CD14-positive monocyte (primary cell): Measurements from ENCODE around the gene RNF135. TPM values are rescaled to one million over a fixed set of nuclear protein-coding genes. Genes with fewer than 3 reads are reported as not detected.

Experiments used
- DNase-seq, 3 donors: peaks; one replicate each; pipeline ENCODE4 v3.0.0-alpha.2; 2011 to 2022
- H2AFZ ChIP-seq: 2 replicates; pipeline ENCODE4 v1.6.0; 2012; ENCODE audit warnings: mild to moderate bottlenecking, low read depth, low read length, inconsistent platforms; ENCODE audit not compliant: insufficient read depth, poor library complexity, severe bottlenecking
- H3K27ac ChIP-seq, 2 donors: 1 replicate in 1 of 2; 2 replicates in 1 of 2; pipeline ENCODE4 v1.5.1; 2012 to 2013; ENCODE audit warnings: low read length in 2 of 2, control low read depth in 1 of 2, inconsistent platforms in 1 of 2, low read depth in 1 of 2, mild to moderate bottlenecking in 1 of 2
- H3K27me3 ChIP-seq, 2 donors: one replicate each; pipeline versions ENCODE4 v1.6.0 to v1.6.1; 2011 to 2013; ENCODE audit warnings: low read length in 2 of 2; ENCODE audit not compliant: control insufficient read depth in 2 of 2, insufficient read depth in 2 of 2
- H3K36me3 ChIP-seq, 2 donors: replicated peaks in 1 of 2; 1 replicate in 1 of 2; 2 replicates in 1 of 2; pipeline versions ENCODE4 v1.5.1 to v1.6.1; 2012 to 2013; ENCODE audit warnings: low read length in 2 of 2, control low read depth in 1 of 2, inconsistent platforms in 1 of 2, mild to moderate bottlenecking in 1 of 2; ENCODE audit not compliant: insufficient read depth in 2 of 2, control insufficient read depth in 1 of 2
- H3K4me1 ChIP-seq, 2 donors: 1 replicate in 1 of 2; 2 replicates in 1 of 2; pipeline versions ENCODE4 v1.5.1 to v1.6.1; 2012 to 2013; ENCODE audit warnings: low read length in 2 of 2, control low read depth in 1 of 2, inconsistent platforms in 1 of 2, mild to moderate bottlenecking in 1 of 2, moderate library complexity in 1 of 2; ENCODE audit not compliant: insufficient read depth in 2 of 2, control insufficient read depth in 1 of 2
- H3K4me2 ChIP-seq: replicated peaks from 2 replicates; pipeline ENCODE3; 2012; ENCODE audit warnings: low read length, moderate library complexity, mild to moderate bottlenecking; ENCODE audit not compliant: poor library complexity, severe bottlenecking; ENCODE audit errors: extremely low read depth
- H3K4me3 ChIP-seq, 3 experiments: fragments of 200-600 bp in 1 of 3; sonication (generic) in 1 of 3; replicated peaks in 1 of 3; 1 replicate in 2 of 3; 2 replicates in 1 of 3; pipeline ENCODE4 v1.5.1; 2011 to 2013; ENCODE audit warnings: low read length in 3 of 3, mild to moderate bottlenecking in 3 of 3, control low read depth in 2 of 3, low read depth in 2 of 3, inconsistent platforms in 1 of 3, moderate library complexity in 1 of 3
- H3K79me2 ChIP-seq: 2 replicates; pipeline ENCODE4 v1.6.0; 2012; ENCODE audit warnings: mild to moderate bottlenecking, control low read depth, inconsistent platforms, low read length, moderate library complexity; ENCODE audit not compliant: insufficient read depth
- H3K9ac ChIP-seq: 2 replicates; pipeline ENCODE4 v1.6.0; 2017; ENCODE audit warnings: low read length, mild to moderate bottlenecking; ENCODE audit not compliant: insufficient read depth, poor library complexity, severe bottlenecking
- H3K9me3 ChIP-seq, 2 donors: replicated peaks in 1 of 2; 1 replicate in 1 of 2; 2 replicates in 1 of 2; pipeline versions ENCODE4 v1.5.1 to v1.6.1; 2012 to 2013; ENCODE audit warnings: low read length in 2 of 2, control low read depth in 1 of 2; ENCODE audit not compliant: control insufficient read depth in 1 of 2, insufficient read depth in 1 of 2
- H4K20me1 ChIP-seq: 2 replicates; pipeline ENCODE4 v1.6.0; 2012; ENCODE audit warnings: mild to moderate bottlenecking, low read length, control low read depth, moderate library complexity; ENCODE audit not compliant: insufficient read depth
- H3K27ac Mint-ChIP-seq, 7 donors: one replicate each; pipeline ENCODE4 v1.8.0; 2020; ENCODE audit warnings: mild to moderate bottlenecking in 7 of 7, mixed read lengths in 7 of 7, moderate library complexity in 6 of 7, inconsistent platforms in 2 of 7
- H3K27me3 Mint-ChIP-seq, 3 donors: one replicate each; pipeline ENCODE4 v1.8.0; 2021 to 2022; ENCODE audit warnings: low read depth in 3 of 3, mild to moderate bottlenecking in 3 of 3, mixed read lengths in 3 of 3, moderate library complexity in 3 of 3, inconsistent platforms in 1 of 3
- H3K36me3 Mint-ChIP-seq, 2 donors: one replicate each; pipeline ENCODE4 v1.8.0; 2020; ENCODE audit warnings: mixed read lengths in 2 of 2, inconsistent platforms in 1 of 2, mild to moderate bottlenecking in 1 of 2
- H3K4me1 Mint-ChIP-seq: one replicate; pipeline ENCODE4 v1.8.0; 2020; ENCODE audit warnings: mild to moderate bottlenecking, mixed read lengths
- H3K4me3 Mint-ChIP-seq, 2 donors: one replicate each; pipeline ENCODE4 v1.8.0; 2020; ENCODE audit warnings: mild to moderate bottlenecking in 2 of 2, mixed read lengths in 2 of 2, moderate library complexity in 1 of 2
- H3K9me3 Mint-ChIP-seq, 7 donors: one replicate each; pipeline ENCODE4 v1.8.0; 2020 to 2022; ENCODE audit warnings: mixed read lengths in 7 of 7, mild to moderate bottlenecking in 6 of 7, moderate library complexity in 6 of 7, inconsistent platforms in 2 of 7
- WGBS: methylation state at CpG from one replicate; pipeline ENCODE4 v1.1.5; 2013; ENCODE audit warnings: missing lambda C conversion rate; ENCODE audit not compliant: insufficient coverage; 5-methylcytosine and 5-hydroxymethylcytosine counted together
- intact Hi-C, 2 donors: fragments of 100-400 bp; cut with micrococcal nuclease; formaldehyde crosslinking; loops; one replicate each; pipeline versions ENCODE4 v1.15.0 to v1.15.1; 2023
- polyA plus RNA-seq, 3 donors: library from polyadenylated mRNA; depleted of rRNA in 1 of 3; unstranded in 2 of 3; stranded (reverse) in 1 of 3; fragments of 300-500 nt in 2 of 3; fragments of >200 nt in 1 of 3; fragmentation: Illumina TruSeq in 2 of 3; gene quantifications; 1 replicate in 2 of 3; 2 replicates in 1 of 3; pipeline ENCODE4 v1.2.3, GENCODE V29; 2012 to 2021
- TF ChIP-seq, protein P1 (sequence below): fragments of 200-600 bp; IDR thresholded peaks from one replicate; pipeline ENCODE4 v1.8.0; 2022; ENCODE audit warnings: antibody characterized with exemption, mild to moderate bottlenecking

RNF135 gene
- polyA plus RNA-seq, 3 donors, result 51.4 to 74.8 (median 66.6) TPM

GRCh38 chr17:30924341-30924740 is 46.5 kb upstream of the RNF135 start:
- Histone ChIP-seq H3K9me3 (no peaks in the 10 kb centered on the region), H3K4me1 (peaks cover 25 to 50% of the 10 kb centered on the region in 2 donors), H3K4me3 (no peak overlapping the region), H3K79me2 (peaks cover 17% of the 10 kb centered on the region), H3K27me3 (no peaks in the 10 kb centered on the region), H3K36me3 (peaks cover 34 to 49% of the 10 kb centered on the region in 2 donors), H4K20me1 (peaks cover 42% of the 10 kb centered on the region), H3K9ac (no peak overlapping the region), H3K4me2 (no peak overlapping the region), H2AFZ (no peak overlapping the region), H3K27ac (no peak overlapping the region)
- DNase-seq, result no peak
- TF ChIP-seq, protein P1, sequence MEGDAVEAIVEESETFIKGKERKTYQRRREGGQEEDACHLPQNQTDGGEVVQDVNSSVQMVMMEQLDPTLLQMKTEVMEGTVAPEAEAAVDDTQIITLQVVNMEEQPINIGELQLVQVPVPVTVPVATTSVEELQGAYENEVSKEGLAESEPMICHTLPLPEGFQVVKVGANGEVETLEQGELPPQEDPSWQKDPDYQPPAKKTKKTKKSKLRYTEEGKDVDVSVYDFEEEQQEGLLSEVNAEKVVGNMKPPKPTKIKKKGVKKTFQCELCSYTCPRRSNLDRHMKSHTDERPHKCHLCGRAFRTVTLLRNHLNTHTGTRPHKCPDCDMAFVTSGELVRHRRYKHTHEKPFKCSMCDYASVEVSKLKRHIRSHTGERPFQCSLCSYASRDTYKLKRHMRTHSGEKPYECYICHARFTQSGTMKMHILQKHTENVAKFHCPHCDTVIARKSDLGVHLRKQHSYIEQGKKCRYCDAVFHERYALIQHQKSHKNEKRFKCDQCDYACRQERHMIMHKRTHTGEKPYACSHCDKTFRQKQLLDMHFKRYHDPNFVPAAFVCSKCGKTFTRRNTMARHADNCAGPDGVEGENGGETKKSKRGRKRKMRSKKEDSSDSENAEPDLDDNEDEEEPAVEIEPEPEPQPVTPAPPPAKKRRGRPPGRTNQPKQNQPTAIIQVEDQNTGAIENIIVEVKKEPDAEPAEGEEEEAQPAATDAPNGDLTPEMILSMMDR, result no peak
- intact Hi-C loops, result loop anchor here (5.0 to 10.0 kb wide), 2 partner anchors 48 to 50 kb away; partner anchors contain the start of gene RNF135 (in 2 of the 2)
- 100% methylated on average over 1 of the region's 2 CpGs for WGBS
- Mint-ChIP-seq H3K36me3 (peaks cover 44 to 67% of the 10 kb centered on the region in 2 donors), H3K4me1 (peaks cover 41% of the 10 kb centered on the region), H3K4me3 (no peak overlapping the region), H3K27me3 (peaks cover 10 to 20% (median 13%) of the 10 kb centered on the region in 3 donors), H3K27ac (peak overlapping the region in 2 of 7 donors; percentile 24 to 27), H3K9me3 (no peaks in the 10 kb centered on the region)

GRCh38 chr17:30926516-30926915 is 44.3 kb upstream of the RNF135 start:
- intact Hi-C loops, result loop anchor here in 1 of 2 donors (10.0 kb wide), 1 partner anchor 48 kb away; the partner anchor contains the start of gene RNF135
- WGBS, result 100% methylated on average over 1 of the region's 6 CpGs
- H3K79me2 ChIP-seq, result peaks cover 12% of the 10 kb centered on the region
- H3K36me3 ChIP-seq, result peaks cover 50 to 70% of the 10 kb centered on the region in 2 donors
- Mint-ChIP-seq H3K27me3 (peaks cover 3 to 13% (median 13%) of the 10 kb centered on the region in 3 donors), H3K27ac (no peak overlapping the region), H3K9me3 (no peaks in the 10 kb centered on the region), H3K4me3 (no peak overlapping the region), H3K36me3 (peaks cover 61 to 83% of the 10 kb centered on the region in 2 donors), H3K4me1 (peaks cover 32% of the 10 kb centered on the region)
- H3K9ac ChIP-seq, result no peak overlapping the region
- peak overlapping the region in 1 of 2 donors; percentile 18 for H3K27ac ChIP-seq
- no peak overlapping the region for H3K4me2 ChIP-seq
- H3K4me3 ChIP-seq, result no peak overlapping the region
- H3K4me1 ChIP-seq, result peaks cover 18 to 39% of the 10 kb centered on the region in 2 donors
- no peaks in the 10 kb centered on the region for H3K27me3 ChIP-seq
- DNase-seq, result peak in 1 of 3 donors; percentile 61
- no peaks in the 10 kb centered on the region for H3K9me3 ChIP-seq
- TF ChIP-seq, protein P1, result no peak
- H4K20me1 ChIP-seq, result peaks cover 43% of the 10 kb centered on the region
- H2AFZ ChIP-seq, result no peak overlapping the region
